Heart left ventricle (tissue), 16 donors: ENCODE measurements around the gene NDUFS1. TPM values are rescaled to one million over a fixed set of nuclear protein-coding genes. Genes with fewer than 3 reads are reported as not detected.
"Not testable (repeated sequence)": the region's sequence is repeated elsewhere in the genome, so short reads cannot be mapped to it uniquely, and the experiment has no call there.

ENCODE experiments used
- ATAC-seq, 4 donors: fragments of 200-7000 bp; cut with Tn5 transposase; one replicate each; pipeline ENCODE4 v1.9.1; 2020 to 2022; ENCODE audit warnings: moderate library complexity in 4 of 4, mild to moderate bottlenecking in 3 of 4, moderate number of reproducible peaks in 1 of 4
- DNase-seq, 5 donors: peaks; one replicate each; pipeline ENCODE4 v3.0.0-alpha.2; 2020
- H3K27ac ChIP-seq, 12 donors: fragments of 200-600 bp; sonication (generic) in 4 of 12; one replicate each; pipeline versions ENCODE4 v1.5.0 to v1.8.0; 2016 to 2022; ENCODE audit warnings: mild to moderate bottlenecking in 2 of 12
- H3K27me3 ChIP-seq, 9 donors: fragments of 200-600 bp; sonication (generic) in 2 of 9; one replicate each; pipeline versions ENCODE4 v1.5.1 to v1.8.0; 2016 to 2022; ENCODE audit warnings: mild to moderate bottlenecking in 3 of 9
- H3K36me3 ChIP-seq, 9 donors: fragments of 200-600 bp; sonication (generic) in 2 of 9; one replicate each; pipeline versions ENCODE4 v1.5.0 to v1.8.0; 2018 to 2022; ENCODE audit warnings: mild to moderate bottlenecking in 2 of 9
- H3K4me1 ChIP-seq, 12 donors: fragments of 200-600 bp; sonication (generic) in 4 of 12; one replicate each; pipeline versions ENCODE4 v1.5.0 to v1.8.0; 2016 to 2022; ENCODE audit warnings: mild to moderate bottlenecking in 3 of 12
- H3K4me3 ChIP-seq, 12 donors: fragments of 200-600 bp; sonication (generic) in 4 of 12; one replicate each; pipeline versions ENCODE4 v1.5.0 to v1.8.0; 2017 to 2022; ENCODE audit warnings: mild to moderate bottlenecking in 9 of 12, moderate library complexity in 4 of 12
- H3K9me3 ChIP-seq, 12 donors: fragments of 200-600 bp; sonication (generic) in 4 of 12; one replicate each; pipeline versions ENCODE4 v1.5.0 to v1.8.0; 2016 to 2022; ENCODE audit warnings: mild to moderate bottlenecking in 1 of 12
- POLR2A ChIP-seq, 2 donors: fragments of 450-650 bp; IDR thresholded peaks; one replicate each; pipeline ENCODE4 v1.6.1; 2017; ENCODE audit warnings: antibody characterized with exemption in 2 of 2, mild to moderate bottlenecking in 2 of 2, moderate library complexity in 2 of 2
- WGBS, 4 donors: extraction: QIAGEN DNeasy Blood & Tissue Kit in 2 of 4; methylation state at CpG; one replicate each; pipeline versions ENCODE4 v1.1.5 to v1.1.7; 2013 to 2018; 5-methylcytosine and 5-hydroxymethylcytosine counted together
- intact Hi-C, 10 donors: fragments of 100-400 bp; cut with DNase I; formaldehyde crosslinking; loops; one replicate each; pipeline versions ENCODE4 v1.11.1 to v1.14.2; 2022
- polyA plus RNA-seq, 2 donors: library from polyadenylated mRNA; stranded (reverse); fragments of 200-250 nt; gene quantifications; one replicate each; pipeline ENCODE4 v1.2.3, GENCODE V29; 2013
- total RNA-seq, 9 donors: library from RNA; depleted of rRNA in 2 of 9; stranded (reverse); fragments of >200 nt in 2 of 9; fragmentation: NEBNext Ultra II Directional in 3 of 9; extraction: Animal tissue kit (Norgen Biotek cat#: 25700) in 3 of 9; gene quantifications; one replicate each; pipeline versions ENCODE4 v1.1.0 to v1.2.4, GENCODE V29; 2016 to 2023
- TF ChIP-seq, protein P1 (sequence below), 12 donors: fragments of 200-600 bp; sonication (generic) in 4 of 12; IDR thresholded peaks; one replicate each; pipeline versions ENCODE4 v1.5.0 to v1.8.0; 2018 to 2022; ENCODE audit warnings: antibody characterized with exemption in 12 of 12, mild to moderate bottlenecking in 5 of 12
- donor health status: ischemic (EF 13 %, LVEDD 7.1; RV severe dilation, severe dysfunction).
- donor health status: healthy with polysubstance abuse.
- donor health status: DM: no; HTN: yes; CAD: no.
- donor health status: DM: no; HTN: no; CAD: no.
- donor health status: ischemic (EF 25% LVEDD 6.9; RV normal size, moderate dysfunction).
- donor health status: ischemic (EF 25% LVEDD 5.7; RV mildly dilated, moderate dysfunction).
- donor health status: healthy.
- donor health status: DM: yes; HTN: yes; CAD: no.
- donor health status: ischemic (EF 35%, LVEDD 5.7; RV mildly dilated, moderate dysfunction).
- donor health status: nonischemic (EF 11% LVEDD 7.7; RV severe dilation, severe dysfunction).
- donor health status: DM: yes; HTN: yes; CAD: no.
- donor health status: PGD.
- donor health status: ischemic (EF 29% LVEDD 5.4; RV normal size, mild dysfunction).
- donor health status: nonischemic (EF 23%, LVEDD 6.1; RV moderate dilation, normal function).

NDUFS1 gene
- total and polyA plus RNA-seq, 11 donors, result 97.0 to 804 (median 489) TPM

DNA sequence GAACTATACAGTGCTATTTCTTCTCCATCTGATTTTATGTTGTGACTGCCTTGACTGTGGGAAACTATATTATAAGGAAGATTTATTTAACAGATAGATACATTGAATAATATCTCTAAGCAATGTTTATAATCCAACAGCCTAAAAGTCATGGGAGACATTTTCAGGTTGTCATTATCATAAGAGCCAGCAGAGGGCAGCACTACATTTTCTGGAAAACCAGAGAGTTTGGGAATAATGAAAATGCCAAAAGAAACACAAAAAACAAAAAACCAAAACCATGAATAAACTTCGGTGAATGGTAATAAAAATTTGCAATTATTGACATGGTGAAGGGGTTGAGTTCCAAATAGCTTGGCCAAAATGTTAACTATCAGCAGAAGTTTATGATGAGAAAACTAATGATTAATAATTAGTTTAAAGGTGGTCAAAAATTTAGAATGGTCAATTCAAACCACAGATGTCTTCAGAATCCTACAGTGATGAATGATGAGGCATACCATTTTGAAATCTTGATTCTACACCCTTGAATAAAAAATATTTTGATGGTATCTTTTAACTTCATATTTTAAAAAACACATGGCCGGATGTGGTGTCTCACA is 5.1 kb upstream of the NDUFS1 start:
- TF ChIP-seq POLR2A (IDR thresholded peaks at IDR 0.05), result no peak
- TF ChIP-seq, protein P1, sequence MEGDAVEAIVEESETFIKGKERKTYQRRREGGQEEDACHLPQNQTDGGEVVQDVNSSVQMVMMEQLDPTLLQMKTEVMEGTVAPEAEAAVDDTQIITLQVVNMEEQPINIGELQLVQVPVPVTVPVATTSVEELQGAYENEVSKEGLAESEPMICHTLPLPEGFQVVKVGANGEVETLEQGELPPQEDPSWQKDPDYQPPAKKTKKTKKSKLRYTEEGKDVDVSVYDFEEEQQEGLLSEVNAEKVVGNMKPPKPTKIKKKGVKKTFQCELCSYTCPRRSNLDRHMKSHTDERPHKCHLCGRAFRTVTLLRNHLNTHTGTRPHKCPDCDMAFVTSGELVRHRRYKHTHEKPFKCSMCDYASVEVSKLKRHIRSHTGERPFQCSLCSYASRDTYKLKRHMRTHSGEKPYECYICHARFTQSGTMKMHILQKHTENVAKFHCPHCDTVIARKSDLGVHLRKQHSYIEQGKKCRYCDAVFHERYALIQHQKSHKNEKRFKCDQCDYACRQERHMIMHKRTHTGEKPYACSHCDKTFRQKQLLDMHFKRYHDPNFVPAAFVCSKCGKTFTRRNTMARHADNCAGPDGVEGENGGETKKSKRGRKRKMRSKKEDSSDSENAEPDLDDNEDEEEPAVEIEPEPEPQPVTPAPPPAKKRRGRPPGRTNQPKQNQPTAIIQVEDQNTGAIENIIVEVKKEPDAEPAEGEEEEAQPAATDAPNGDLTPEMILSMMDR (IDR thresholded peaks at IDR 0.05), result peak; percentile 67 to 86 (median 80)
- DNase-seq, result peak in 1 of 5 donors; percentile 25
- Histone ChIP-seq H3K27ac (no peak overlapping the region), H3K4me3 (no peak overlapping the region), H3K4me1 (peaks cover 0 to 18% (median 10%) of the 10 kb centered on the region in 12 donors), H3K36me3 (peaks cover 0 to 55% (median 40%) of the 10 kb centered on the region in 9 donors), H3K9me3 (no peaks in the 10 kb centered on the region), H3K27me3 (no peaks in the 10 kb centered on the region)
- intact Hi-C loops, result loop anchor here in 8 of 10 donors (2.0 to 10.0 kb wide), 7 partner anchors 90 to 280 kb away; partner anchors contain the start of genes ADAM23 (in 2 of the 8) and ZDBF2 (in 2 of the 8)
- 57 to 70% (median 59%) methylated on average over 2 of the region's 2 CpGs for WGBS, 4 donors
- no peak for ATAC-seq

DNA sequence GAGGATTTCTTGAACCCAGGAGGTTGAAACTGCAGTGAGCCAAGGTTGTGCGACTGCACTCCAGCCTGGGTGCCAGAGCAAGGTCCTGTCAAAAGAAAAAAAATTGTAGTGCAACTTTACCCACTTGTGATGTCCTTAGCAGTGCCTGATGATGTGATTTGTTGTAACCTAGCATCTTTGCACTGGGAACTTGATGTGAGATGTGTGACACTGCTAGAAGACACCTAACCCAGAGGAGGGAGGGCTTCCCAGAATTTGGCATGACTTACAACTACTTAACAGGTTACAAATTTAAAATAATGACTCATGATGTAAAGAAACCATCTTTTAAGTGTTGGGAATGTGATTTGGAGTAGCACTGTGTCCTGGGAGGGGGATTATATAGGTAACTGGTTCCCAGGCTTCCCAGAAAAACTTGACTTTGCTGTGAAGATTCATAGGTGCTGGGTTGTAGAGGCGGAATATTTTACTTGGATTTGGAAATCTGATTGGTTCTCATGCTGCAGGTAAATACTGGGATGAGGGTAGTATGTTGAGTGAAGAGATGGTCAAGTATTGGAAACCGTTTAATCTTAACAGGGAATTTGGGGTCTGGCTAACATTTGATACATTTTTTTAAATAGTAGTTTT is 4.1 kb upstream of the NDUFS1 start:
- H3K9me3 ChIP-seq, result no peaks in the 10 kb centered on the region
- intact Hi-C loops, result loop anchor here in 7 of 10 donors (5.0 to 10.0 kb wide), 6 partner anchors 91 to 281 kb away; partner anchors contain the start of genes ADAM23 (in 2 of the 7) and ZDBF2 (in 2 of the 7)
- no peak overlapping the region for H3K4me3 ChIP-seq
- WGBS, 4 donors, result 84 to 91% (median 87%) methylated on average over 3 of the region's 3 CpGs
- ATAC-seq, result no peak
- no peak for TF ChIP-seq POLR2A (IDR thresholded peaks at IDR 0.05)
- TF ChIP-seq, protein P1 (IDR thresholded peaks at IDR 0.05), result no peak
- H3K27ac ChIP-seq, result no peak overlapping the region
- H3K36me3 ChIP-seq, result peaks cover 0 to 55% (median 40%) of the 10 kb centered on the region in 9 donors
- DNase-seq, result no peak
- H3K27me3 ChIP-seq, result no peaks in the 10 kb centered on the region
- H3K4me1 ChIP-seq, result peaks cover 0 to 18% (median 10%) of the 10 kb centered on the region in 12 donors

DNA sequence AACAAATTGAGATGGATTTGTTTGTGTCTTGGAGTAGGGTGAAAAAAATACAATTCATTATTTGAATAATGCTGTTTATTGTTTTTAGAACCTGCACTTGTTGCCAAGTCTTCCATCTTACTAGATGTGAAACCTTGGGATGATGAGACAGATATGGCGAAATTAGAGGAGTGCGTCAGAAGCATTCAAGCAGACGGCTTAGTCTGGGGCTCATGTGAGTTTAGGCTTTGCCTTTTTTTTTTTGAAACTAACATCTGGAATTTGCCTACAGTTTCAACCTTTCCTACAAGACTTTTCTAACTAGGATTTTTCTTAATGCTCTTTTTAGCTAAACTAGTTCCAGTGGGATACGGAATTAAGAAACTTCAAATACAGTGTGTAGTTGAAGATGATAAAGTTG is 3.2 kb upstream of the NDUFS1 start:
- H3K9me3 ChIP-seq, H3K4me3 ChIP-seq, DNase-seq, ATAC-seq, H3K27me3 ChIP-seq, H3K27ac ChIP-seq: not testable (repeated sequence)
- intact Hi-C loops, result loop anchor here in 7 of 10 donors (5.0 to 10.0 kb wide), 6 partner anchors 92 to 282 kb away; partner anchors contain the start of genes ADAM23 (in 2 of the 7) and ZDBF2 (in 2 of the 7)
- H3K36me3 ChIP-seq, result peaks cover 0 to 49% (median 40%) of the 10 kb centered on the region in 9 donors
- 90 to 95% (median 90%) methylated on average over 4 of the region's 4 CpGs for WGBS, 4 donors
- H3K4me1 ChIP-seq, result peaks cover 0 to 28% (median 19%) of the 10 kb centered on the region in 12 donors

DNA sequence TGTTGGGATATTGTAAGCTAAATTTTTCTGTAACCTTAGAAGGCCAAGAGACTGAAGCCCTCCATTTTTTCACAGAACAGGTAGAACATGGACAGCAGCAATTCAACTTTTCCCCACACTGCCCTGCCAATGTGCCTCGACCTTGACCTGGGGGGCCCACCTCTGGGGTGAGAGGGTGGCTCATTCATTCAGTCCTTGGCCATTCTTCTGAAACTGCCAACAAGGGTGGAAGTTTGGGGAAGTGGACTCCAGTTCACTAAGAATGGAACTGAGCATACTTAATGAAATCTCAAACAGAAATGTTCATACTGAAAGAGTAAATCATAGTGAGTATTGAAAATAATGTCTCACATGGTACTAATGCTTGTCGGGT is 1.5 kb upstream of the NDUFS1 start:
- peak overlapping the region in 9 of 12 donors; percentile 69 to 96 (median 90) for H3K4me3 ChIP-seq
- DNase-seq (no peak), ATAC-seq (no peak)
- TF ChIP-seq POLR2A (IDR thresholded peaks at IDR 0.05), result no peak
- TF ChIP-seq, protein P1 (IDR thresholded peaks at IDR 0.05), result no peak
- intact Hi-C loops, result loop anchor here in 7 of 10 donors (5.0 to 10.0 kb wide), 6 partner anchors 94 to 284 kb away; partner anchors contain the start of genes ADAM23 (in 2 of the 7) and ZDBF2 (in 2 of the 7)
- H3K4me1 ChIP-seq, result peaks cover 3 to 35% (median 30%) of the 10 kb centered on the region in 12 donors
- H3K27ac ChIP-seq, result peak overlapping the region in 6 of 12 donors; percentile 93 to 99 (median 96)
- H3K36me3 ChIP-seq, result peaks cover 0 to 49% (median 40%) of the 10 kb centered on the region in 9 donors
- H3K9me3 ChIP-seq, result no peaks in the 10 kb centered on the region
- no peaks in the 10 kb centered on the region for H3K27me3 ChIP-seq
- WGBS, 4 donors, result 67 to 75% (median 70%) methylated on average over 2 of the region's 2 CpGs
